Effector CD4-positive, alpha-beta T cell (primary cell): ENCODE results near the gene GPR132.
A peak's percentile ranks its signal among the peaks of the same experiment; 100 is the strongest.

Experiments
- DNase-seq: peaks from one replicate; pipeline ENCODE4 v3.0.0-alpha.2; 2020

Gene GPR132

DNA sequence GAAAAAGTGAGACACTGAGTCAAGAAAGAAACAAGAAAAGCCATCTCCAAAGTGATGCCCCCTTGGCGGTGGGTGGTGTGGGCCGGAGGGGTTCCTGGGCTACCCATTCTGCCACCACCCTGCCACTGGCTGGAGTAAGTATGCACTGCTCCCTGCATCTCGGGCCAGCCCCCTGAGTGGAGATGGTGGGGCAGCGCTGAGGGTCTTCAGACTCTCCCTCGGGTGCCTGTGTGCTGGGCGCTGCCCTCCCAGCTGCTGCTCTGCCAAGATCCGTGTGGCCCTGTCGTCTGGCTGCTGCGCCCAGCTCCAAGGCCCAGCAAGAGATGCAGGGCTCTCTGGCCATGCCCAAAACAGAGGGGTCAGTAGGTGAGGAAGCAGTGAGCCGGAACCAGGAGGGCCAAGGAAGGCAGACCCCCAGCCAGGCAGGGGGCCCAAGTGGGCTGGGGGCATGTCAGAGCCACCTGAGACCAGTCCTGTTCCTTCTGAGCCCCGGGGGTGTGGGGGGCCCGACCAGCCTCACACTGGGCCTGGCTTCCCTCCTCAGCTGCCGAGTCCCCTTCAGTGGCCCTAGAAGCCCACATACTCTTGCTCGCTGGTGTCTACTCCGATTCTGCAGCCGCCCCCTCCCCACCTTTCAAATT, 5.2 kb downstream of the GPR132 start:
- DNase-seq, result no peak

DNA sequence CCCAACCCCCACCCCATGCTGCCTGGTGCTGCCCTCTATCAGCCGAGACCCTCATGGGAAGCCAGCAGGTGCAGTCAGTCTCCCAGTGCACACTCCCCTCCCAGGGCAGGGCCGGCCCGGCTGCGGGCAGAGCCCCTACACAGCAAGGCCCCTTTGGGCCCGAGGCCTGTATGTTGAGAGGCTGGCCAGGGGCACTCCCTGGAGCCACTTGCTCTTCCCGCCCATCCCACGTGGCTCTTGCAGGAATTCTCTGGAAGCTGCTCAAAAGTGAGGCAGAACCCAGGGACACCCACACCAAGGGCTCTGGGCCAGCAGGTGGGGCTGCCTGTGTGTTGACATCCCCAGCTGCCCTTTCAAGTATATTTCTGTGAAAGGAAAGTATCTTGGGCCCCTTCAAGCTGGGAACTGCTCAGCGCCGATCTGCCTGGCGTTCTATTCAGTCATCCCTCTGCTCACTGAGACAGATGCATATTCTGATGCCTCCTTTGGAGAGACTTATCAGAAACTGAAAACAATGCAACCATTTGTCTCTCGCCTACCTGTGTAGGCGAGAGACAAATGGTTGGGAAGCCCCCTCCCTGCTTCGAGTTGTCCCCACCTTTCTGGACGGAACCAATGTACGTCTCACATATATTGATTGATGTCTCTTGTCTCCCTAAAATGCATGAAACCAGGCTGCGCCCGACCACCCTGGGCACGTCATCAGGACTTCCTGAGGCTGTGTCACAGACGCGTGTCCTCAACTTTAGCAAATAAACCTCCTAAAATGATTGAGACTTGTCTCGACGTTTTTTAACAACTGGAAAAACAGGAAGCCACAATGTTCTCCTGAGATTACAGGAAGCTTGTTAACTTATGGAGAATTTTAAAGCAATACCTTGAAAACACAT, 6.0 kb downstream of the GPR132 start:
- peak; percentile 72 for DNase-seq

DNA sequence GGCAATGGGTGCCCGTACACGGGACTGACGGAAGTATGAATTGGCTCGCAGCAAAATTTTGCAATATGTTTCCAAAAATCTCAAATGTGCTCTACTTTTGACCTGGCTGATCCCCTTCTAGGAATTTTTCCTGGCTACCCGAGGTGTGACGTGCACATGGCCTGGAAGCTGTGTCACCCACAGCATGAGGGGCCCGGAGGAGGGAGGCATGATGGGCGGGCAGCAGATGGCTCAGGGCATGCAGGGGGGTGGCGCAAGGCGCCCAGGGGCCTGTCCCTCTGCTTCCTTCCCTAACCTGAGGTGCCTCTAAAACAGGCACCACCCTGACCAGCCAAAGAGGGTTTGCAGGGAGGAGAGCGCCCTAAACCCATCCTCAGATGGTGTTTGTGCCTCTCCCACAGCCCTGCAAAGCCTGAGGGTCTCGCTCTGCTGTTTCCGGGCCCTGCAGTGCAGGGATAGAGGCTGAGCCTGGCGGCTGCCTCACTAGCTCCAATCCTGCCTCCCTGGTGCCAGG, 6.7 kb downstream of the GPR132 start:
- DNase-seq, result no peak

- no peak for DNase-seq
Measured at GRCh38 chr14:105056303-105056831, 8.9 kb downstream of the GPR132 start.

DNA sequence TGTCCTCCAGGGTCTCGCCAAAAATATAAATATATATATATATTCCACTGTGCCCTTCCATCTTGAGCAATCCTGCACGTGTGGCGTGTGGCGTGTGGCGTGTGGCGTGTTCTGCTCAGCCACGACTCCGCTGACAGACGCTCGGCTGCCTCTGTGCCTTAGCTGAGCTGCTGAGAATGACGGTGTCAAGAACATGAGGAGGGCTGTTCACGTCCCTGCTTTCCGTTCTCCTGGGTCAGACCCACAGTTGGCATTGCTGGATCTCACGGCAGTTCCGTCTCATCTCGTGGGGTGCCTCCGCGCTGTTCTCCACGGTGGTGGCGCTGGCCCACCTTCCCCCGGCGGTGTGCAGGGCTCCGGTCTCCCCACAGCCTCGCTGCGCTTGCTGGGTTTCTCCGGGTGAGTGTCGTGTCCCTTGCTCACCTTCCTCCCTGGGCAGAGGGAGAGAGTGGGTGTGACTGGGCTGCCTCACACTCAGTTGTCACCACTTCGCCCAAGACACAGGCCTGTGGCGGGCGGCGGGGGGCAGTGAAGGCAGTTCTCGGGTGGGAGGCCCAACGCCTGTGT, 9.4 kb downstream of the GPR132 start:
- no peak for DNase-seq

GRCh38 chr14:105055334-105055733, 9.9 kb downstream of the GPR132 start:
- no peak for DNase-seq

DNA sequence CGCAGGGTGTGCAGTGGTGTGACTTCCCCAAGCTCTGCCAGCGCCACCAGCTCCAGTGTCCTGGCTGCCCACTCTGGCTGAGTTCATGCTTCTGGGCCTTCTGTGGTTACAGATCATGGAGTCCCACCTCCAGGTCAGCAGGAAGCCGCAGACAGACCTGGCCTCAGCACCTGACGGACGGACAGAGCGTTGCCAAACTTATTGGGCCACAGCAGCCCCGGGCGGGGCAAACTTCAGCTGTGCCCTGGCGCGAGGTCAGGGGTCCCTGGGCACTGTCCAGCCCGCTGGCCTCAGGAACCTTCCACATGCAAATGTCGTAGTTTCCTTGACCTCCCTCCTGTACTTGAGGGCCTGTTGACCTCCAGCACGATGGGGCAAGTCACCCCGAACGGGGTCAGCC, 11.2 kb downstream of the GPR132 start:
- DNase-seq, result no peak

GRCh38 chr14:105053421-105053820, 11.8 kb downstream of the GPR132 start:
- no peak for DNase-seq

DNA sequence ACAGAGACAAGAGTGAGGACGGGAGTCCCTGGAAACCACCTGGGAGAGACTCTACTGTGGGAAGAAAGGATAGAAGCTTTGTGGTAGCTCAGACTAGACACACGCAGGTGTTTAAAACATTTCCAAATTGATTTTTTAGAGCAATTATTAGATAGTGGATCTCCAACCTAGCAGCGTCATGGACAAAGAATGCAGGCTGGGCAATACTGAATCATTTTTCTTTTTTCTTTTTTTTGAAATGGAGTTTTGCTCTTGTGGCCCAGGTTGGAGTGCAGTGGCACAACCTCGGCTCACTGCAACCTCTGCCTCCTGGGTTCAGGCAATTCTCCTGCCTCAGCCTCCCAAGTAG, 13.1 kb downstream of the GPR132 start:
- DNase-seq, result no peak

GRCh38 chr14:105051182-105052109, 13.8 kb downstream of the GPR132 start:
- DNase-seq, result no peak

DNA sequence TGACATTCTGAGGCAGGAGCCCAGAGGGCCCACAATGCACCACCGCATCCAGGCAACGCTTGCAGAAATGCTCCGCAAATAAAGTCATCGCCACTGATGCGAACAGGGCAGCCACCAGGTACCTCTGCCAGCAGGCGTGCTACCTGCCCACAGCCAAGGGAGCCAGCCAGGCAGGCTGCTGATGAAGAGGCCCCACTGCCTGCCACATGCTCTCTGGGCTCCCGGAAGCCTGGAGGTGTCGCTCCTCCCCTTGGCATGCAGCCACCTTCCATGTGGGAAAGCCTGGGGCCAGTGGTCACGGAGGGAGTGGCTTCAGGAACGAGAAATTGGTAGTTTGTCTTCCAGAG, 14.7 kb downstream of the GPR132 start:
- DNase-seq, result no peak

DNA sequence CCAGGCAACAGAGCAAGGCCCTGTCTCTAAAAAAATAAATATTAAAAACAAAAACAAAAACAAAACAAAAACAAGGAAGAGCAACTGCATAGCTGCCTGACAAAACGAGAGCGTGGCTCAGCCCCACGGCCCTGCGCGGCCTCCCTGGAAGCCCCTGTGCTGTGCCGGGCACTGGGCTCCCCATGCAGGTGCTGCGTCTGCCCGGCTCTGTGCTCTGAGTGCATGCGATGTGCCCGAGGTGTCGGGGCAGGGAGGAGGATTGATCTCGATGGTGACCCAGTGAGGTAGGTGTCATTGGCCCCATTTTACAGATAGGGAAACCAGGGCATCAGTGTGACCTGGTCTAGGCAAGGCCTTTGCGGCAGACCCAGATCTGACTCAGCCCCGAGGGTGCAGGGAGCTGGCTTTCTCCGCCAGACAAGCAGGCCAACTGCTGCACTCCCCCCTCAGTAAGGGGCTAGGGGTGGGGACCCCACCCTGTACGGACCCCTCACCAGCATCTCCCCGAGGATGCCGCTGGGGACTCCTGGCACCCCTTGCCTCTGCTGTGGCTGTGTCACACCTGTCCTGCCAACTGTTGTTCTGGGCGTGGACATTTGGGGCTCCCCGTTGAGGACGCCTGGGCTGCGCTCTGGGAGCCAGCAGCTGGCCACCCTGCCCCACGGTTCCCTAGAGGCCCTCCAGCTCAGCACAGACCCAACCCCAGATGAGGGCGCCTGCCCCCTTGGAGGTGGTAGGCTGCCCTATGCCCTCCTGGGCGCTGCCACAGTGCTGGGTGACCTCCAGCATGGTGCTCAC, 15.3 kb downstream of the GPR132 start:
- no peak for DNase-seq

- no peak for DNase-seq
Measured at GRCh38 chr14:105047283-105048016, 17.8 kb downstream of the GPR132 start.

DNA sequence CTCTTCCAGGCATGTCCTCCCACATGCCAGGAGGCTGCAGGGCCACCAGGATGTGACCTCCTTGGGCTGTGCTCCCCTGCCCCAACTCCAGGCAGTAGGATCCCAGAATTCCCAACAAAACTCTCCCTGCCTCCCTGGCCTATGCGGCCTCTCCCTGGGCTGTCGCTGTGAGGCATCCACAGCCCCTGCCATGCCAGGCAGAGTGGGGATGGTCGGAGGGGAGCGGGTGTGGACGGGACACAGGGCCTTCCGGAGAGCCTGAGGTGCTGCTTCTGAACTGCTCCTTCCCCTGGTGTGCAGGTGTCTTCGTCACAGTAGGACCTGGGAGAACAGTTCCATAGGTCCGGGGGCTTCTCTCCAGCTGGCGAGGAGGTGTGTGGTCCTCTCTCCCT, 18.3 kb downstream of the GPR132 start:
- no peak for DNase-seq

- peak; percentile 93 for DNase-seq
Measured at GRCh38 chr14:105045710-105046326, 19.4 kb downstream of the GPR132 start.

DNA sequence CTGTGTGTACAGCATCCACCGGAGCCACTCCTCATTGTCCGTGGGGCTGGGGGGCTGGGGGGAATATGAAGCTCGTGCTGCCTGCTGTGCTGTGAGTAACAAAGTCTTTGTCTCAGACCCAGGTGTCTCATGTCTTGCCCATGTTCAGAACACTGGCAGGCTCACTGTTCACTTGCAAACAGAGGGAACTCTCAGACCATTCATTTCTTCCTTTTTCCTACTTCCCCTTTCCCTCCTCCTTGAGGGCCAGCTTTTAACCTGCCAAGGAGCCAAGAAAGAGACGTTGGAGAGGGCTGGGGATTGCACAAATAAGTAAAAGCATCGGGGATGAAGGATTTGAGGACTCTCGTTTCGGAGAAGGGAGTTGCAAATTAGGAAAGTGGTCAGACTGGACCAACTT, 21.6 kb downstream of the GPR132 start:
- no peak for DNase-seq

DNA sequence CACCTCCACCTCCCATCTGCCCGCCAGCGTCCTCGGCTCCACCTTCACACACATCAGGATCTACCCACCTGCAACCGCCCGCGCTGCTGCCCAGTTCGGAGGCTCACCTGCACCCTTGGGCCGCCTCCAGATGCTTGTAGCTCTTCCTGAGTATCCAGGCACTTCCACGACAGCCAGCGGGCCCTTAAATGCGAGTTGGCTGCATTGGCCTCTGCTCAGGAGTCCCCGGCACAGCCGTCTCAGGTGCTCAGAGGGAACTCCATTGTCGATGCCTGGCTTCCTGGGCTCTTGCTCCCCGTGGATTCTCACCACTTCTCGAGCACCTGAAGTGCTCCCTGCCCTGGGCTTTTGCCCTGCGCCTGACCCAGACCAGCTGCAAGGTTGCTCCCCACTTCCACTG, 22.4 kb downstream of the GPR132 start:
- DNase-seq, result no peak

DNA sequence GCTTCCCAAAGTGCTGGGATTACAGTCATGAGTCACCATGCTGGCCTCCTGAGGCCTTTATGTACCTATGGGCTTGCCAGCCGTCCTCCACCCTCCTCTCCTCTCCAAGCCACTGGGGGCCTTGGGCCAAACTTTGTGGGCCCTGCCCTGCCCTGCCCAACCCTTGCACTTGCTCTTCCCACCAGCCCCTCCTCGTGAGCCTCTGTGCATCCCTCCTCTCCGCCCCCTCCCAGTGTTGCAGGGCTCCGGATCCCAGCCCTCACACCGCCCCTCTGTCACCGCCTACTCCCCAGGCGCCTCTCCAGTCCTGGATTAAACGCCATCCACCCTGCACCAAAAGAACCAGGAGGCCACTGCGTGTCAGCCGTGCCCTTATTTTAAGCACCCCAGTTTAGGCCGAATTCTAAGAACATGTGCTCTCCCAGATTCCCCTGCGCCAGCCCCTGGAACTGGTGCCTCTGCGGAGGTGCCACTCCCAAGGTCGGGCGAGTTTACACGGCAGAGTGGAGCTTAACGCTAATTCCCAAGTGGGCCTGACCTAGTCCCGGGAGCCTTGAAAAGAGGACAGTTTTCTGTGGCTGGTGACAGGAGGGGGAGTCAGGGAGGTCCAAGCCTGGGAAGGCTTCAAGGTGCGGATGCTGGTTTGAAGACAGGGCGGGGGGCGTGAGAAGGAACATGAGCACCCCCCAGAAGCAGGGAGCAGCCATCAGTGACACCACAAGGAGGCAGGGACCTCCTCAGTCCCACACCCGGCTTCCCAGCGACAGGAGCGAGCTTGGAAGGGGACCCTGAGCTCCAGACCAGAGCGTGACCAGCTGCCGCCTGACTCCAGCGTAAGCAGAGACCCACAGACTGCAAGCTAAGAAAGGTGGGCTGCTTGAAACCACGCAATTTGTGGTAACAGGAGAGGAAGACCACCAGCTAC, 23.1 kb downstream of the GPR132 start:
- DNase-seq, result no peak

GRCh38 chr14:105039458-105040205, 25.6 kb downstream of the GPR132 start:
- DNase-seq, result no peak
